Stimulated activated effector memory CD8-positive, alpha-beta T cell treated with anti-CD3 and anti-CD28 coated beads, Interleukin-12 subunit alpha, Interleukin-12 subunit beta, amount 100 ng/mL, for 72 hours (primary cell): ENCODE measurements around the gene COL19A1.
A peak's percentile ranks its signal among the peaks of the same experiment; 100 is the strongest.
"Not testable (repeated sequence)": the region's sequence is repeated elsewhere in the genome, so short reads cannot be mapped to it uniquely, and the experiment has no call there.

ENCODE experiments used
- ATAC-seq: fragments of 150-1000 bp; cut with Tn5 transposase; 2 replicates; pipeline ENCODE4 v1.10.0; 2021
- DNase-seq, 2 donors: peaks; one replicate each; pipeline ENCODE4 v3.0.0; 2021 to 2022; ENCODE audit warnings: low spot score in 2 of 2
- H3K27ac Mint-ChIP-seq: one replicate; pipeline ENCODE4 v1.8.0; 2022; ENCODE audit warnings: mild to moderate bottlenecking, mixed read lengths
- H3K36me3 Mint-ChIP-seq: one replicate; pipeline ENCODE4 v1.8.0; 2022; ENCODE audit warnings: mild to moderate bottlenecking, mixed read lengths
- H3K4me1 Mint-ChIP-seq: one replicate; pipeline ENCODE4 v1.8.0; 2022; ENCODE audit warnings: mixed read lengths
- H3K4me3 Mint-ChIP-seq: one replicate; pipeline ENCODE4 v1.8.0; 2022; ENCODE audit warnings: mild to moderate bottlenecking, mixed read lengths
- H3K9me3 Mint-ChIP-seq: one replicate; pipeline ENCODE4 v1.8.0; 2022; ENCODE audit warnings: mixed read lengths

COL19A1 gene

DNA sequence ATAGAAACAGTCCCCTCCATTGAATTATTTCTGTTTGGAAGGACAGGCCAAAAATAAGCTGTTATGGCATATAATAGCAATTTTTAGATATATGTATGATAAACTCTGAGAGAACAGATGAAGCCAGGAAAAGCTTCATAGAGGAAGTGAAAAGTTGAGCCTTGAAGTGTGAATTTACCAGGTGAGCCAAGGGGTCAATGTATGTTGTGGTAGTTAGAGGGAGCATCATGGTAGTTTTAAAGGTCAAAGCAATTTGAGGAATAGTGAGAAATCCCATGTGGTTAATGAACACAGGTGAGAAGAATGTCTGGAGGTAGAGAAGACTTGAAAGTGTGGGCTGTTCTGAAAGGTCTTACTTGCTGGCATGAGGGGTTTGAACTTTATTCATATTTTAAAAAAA is 47.0 kb downstream of the COL19A1 start:
- Mint-ChIP-seq H3K36me3 (no peaks in the 10 kb centered on the region), H3K4me1 (peaks cover 11% of the 10 kb centered on the region), H3K27ac (no peak overlapping the region), H3K4me3 (no peak overlapping the region), H3K9me3 (no peaks in the 10 kb centered on the region)
- ATAC-seq: no peak
- DNase-seq: no peak

DNA sequence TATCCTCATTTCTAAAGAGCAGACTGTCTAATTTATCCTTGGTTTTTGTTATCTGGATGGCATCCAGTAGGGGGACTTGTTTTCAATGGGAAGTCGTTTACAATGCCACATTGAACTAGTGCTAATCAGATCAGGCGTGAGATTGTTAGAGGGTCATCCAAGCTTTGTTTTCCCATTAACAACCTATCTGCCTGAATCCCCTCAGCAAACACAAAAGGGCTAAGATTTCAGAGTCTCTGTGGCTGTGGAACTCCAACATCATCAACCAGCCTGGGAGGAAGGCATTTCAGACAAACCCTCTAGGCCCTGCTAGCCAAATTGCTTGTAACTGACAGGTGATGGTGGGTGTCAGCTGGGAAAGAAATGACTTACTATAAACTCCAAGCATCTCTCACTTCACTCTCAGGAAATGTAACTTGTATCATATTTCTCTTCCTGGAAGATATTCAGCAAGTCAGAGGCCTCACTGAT is 47.7 kb downstream of the COL19A1 start:
- no peak for ATAC-seq
- no peak overlapping the region for H3K27ac Mint-ChIP-seq

DNA sequence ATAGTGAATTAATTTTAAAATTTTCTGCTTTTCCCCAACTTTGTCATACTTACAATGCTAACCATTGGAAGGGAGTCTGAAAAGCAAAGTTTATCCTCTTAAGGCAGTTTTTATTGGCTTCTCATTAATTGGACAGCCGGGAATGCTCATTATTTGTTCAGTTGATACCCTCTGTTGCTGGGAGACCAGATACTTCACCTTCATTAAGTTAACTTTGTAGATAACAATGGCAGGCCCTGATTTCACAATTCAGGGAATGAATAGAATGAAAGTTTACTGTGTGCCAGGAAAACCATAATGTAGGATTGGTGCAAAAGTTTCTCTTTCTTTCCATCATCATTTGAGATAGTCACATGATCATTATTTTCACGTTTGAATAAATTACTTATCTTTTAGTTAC is 49.0 kb downstream of the COL19A1 start:
- ATAC-seq: no peak

More for the DNA sequence above, 47.7 kb downstream of the COL19A1 start:
- Mint-ChIP-seq H3K36me3 (no peaks in the 10 kb centered on the region), H3K9me3 (no peaks in the 10 kb centered on the region), H3K4me1 (peaks cover 11% of the 10 kb centered on the region), H3K4me3 (no peak overlapping the region)
- no peak for DNase-seq

DNA sequence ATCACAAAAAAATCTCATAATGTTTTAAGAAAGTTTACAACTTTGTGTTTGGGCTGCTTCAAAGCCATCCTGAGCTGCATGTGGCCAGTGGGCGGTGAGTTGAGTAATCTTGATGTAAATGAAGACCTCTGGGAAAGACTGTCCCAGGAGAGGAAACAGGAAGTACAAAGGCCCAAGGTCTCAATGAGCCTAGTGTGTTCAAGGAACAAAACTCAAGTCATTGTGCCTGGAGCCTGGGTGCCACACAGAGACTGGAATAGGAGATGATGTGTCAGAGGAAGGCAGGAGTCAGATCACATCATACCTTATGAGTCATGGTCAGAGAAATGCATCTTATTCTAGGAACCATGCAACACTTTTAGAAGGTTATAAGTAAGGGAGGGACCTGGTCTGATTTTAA is 51.5 kb downstream of the COL19A1 start:
- no peaks in the 10 kb centered on the region for H3K36me3 Mint-ChIP-seq
- no peak overlapping the region for H3K4me3 Mint-ChIP-seq
- ATAC-seq: peak; percentile 96
- H3K9me3 Mint-ChIP-seq: no peaks in the 10 kb centered on the region
- no peak overlapping the region for H3K27ac Mint-ChIP-seq
- H3K4me1 Mint-ChIP-seq: peaks cover 11% of the 10 kb centered on the region
- DNase-seq: no peak

More for the DNA sequence above, 49.0 kb downstream of the COL19A1 start:
- Mint-ChIP-seq H3K36me3 (no peaks in the 10 kb centered on the region), H3K27ac (no peak overlapping the region), H3K4me3 (no peak overlapping the region), H3K9me3 (no peaks in the 10 kb centered on the region), H3K4me1 (peaks cover 11% of the 10 kb centered on the region)
- no peak for DNase-seq

DNA sequence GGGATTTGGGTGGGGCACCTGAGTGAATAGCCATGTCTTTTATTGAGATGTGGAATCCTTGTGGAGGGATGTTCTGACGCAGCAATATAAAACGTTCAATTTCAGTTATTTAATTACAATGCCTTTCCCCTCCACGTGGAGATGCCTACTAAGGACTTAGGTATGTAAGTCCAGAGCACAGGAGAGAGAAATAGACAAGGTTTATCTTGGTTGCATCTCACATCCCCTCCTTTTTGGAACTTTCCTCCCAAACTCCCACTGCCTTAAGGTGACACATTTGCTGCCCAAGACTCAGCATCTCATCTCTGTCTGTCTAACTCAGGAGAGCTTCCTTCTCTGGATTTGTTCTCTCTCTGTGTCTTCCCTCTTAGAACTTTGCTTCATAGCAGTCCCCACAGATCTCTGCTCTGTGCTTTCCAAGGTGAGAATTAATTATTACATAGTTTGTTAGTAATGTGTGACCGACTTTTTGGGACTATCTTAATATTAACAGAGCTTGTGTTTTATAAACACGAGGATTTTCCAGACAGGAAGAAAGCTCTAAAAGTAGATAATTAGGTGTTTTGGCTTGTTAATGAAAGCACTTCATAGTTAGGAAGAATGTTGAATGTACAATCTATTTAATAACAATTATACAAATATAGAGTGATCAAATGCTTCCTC is 52.6 kb downstream of the COL19A1 start:
- Mint-ChIP-seq H3K4me3 (no peak overlapping the region), H3K9me3 (no peaks in the 10 kb centered on the region), H3K27ac (no peak overlapping the region), H3K36me3 (no peaks in the 10 kb centered on the region), H3K4me1 (peaks cover 11% of the 10 kb centered on the region)
- DNase-seq: no peak
- ATAC-seq: no peak

DNA sequence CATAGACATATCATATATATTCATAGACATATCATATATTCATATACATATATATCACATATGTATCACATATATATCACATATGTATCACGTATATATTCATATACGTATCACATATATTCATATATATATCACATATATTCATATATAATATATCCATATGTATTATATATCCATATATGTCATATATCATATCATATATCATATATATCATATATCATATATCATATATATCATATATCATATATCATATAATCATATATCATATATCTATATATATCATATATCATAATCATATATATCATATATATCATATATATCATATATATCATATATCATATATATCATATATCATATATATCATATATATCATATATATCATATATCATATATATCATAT is 54.7 kb downstream of the COL19A1 start:
- peaks cover 11% of the 10 kb centered on the region for H3K4me1 Mint-ChIP-seq
- DNase-seq, H3K36me3 Mint-ChIP-seq, H3K27ac Mint-ChIP-seq, H3K4me3 Mint-ChIP-seq, ATAC-seq, H3K9me3 Mint-ChIP-seq: not testable (repeated sequence)

DNA sequence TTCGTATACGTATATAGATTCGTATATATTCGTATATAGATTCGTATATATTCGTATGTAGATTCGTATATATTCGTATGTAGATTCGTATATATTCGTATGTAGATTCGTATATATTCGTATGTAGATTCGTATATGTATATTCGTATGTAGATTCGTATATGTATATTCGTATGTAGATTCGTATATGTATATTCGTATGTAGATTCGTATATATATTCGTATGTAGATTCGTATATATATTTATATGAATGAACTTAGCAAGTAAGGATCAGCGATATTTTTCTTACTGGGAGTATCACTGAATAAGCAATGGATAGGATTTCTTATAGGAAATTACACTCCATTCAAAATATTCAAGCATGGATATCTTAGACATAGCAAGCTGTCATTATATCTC is 55.3 kb downstream of the COL19A1 start:
- ATAC-seq, DNase-seq, H3K36me3 Mint-ChIP-seq, H3K9me3 Mint-ChIP-seq, H3K4me3 Mint-ChIP-seq, H3K27ac Mint-ChIP-seq: not testable (repeated sequence)
- H3K4me1 Mint-ChIP-seq: peaks cover 11% of the 10 kb centered on the region

DNA sequence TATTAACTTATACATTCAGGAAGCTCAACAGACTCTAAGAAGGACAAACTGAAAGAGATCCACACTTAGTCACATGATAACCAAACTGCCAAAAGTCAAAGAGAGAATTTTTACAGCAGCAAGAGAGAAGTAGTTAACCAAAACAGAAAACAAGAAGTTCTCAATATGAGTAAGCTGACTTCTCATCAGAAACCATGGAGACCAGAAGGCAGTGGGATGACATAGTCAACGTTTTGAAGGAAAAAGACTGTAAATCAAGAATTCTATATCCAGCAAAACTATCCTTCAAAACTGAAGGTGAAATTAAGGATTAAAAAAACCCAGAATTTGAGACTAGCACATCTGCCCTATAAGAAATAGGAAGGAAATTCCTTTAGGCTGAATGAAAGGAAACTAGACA is 60.4 kb downstream of the COL19A1 start:
- H3K36me3 Mint-ChIP-seq: no peaks in the 10 kb centered on the region
- H3K9me3 Mint-ChIP-seq: peaks cover 6% of the 10 kb centered on the region
- no peak overlapping the region for H3K4me3 Mint-ChIP-seq
- H3K27ac Mint-ChIP-seq: no peak overlapping the region
- DNase-seq: no peak
- H3K4me1 Mint-ChIP-seq: no peaks in the 10 kb centered on the region
- ATAC-seq: no peak

DNA sequence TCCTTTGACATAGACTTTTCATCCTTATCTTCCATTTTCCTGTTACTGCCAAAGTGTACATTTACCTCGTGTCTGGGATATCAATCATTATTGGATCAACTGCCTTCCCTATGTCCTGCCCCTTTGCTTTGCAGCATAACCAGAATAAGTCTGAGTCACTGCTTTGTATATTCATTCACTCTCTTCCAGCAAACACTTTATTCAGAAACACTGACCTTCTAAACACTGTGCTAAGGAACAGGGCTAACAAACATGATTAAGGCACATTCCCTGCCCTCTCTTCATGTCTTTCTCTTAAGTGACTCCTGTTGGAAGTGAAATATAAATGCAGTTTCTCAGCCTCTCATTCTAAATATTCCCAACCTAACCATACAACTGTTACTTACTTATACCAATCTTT is 66.9 kb downstream of the COL19A1 start:
- Mint-ChIP-seq H3K4me3 (no peak overlapping the region), H3K36me3 (no peaks in the 10 kb centered on the region), H3K27ac (no peak overlapping the region), H3K4me1 (peaks cover 6% of the 10 kb centered on the region), H3K9me3 (no peaks in the 10 kb centered on the region)
- peak; percentile 37 for ATAC-seq
- DNase-seq: no peak

DNA sequence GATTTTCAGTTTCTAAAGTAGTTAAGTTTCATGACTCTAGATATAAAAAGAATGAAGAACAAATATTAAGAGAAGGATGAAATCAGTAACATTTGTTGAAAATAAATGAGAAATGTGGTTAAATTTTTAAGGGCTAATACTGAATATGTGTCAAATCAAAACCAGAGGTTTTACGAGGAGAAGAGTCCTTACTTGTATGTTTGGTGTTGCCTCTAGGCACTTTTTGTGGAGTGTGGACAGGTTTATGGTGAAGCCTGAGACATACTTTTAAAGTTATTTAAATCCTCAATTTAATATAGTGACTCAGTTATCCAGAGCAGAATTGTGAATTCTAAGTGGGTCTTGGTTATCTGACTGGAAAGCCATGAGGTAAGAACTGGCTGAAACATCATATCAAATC is 68.7 kb downstream of the COL19A1 start:
- DNase-seq (no peak), ATAC-seq (no peak)
- Mint-ChIP-seq H3K4me3 (no peak overlapping the region), H3K36me3 (no peaks in the 10 kb centered on the region), H3K27ac (no peak overlapping the region), H3K4me1 (peaks cover 6% of the 10 kb centered on the region), H3K9me3 (no peaks in the 10 kb centered on the region)

DNA sequence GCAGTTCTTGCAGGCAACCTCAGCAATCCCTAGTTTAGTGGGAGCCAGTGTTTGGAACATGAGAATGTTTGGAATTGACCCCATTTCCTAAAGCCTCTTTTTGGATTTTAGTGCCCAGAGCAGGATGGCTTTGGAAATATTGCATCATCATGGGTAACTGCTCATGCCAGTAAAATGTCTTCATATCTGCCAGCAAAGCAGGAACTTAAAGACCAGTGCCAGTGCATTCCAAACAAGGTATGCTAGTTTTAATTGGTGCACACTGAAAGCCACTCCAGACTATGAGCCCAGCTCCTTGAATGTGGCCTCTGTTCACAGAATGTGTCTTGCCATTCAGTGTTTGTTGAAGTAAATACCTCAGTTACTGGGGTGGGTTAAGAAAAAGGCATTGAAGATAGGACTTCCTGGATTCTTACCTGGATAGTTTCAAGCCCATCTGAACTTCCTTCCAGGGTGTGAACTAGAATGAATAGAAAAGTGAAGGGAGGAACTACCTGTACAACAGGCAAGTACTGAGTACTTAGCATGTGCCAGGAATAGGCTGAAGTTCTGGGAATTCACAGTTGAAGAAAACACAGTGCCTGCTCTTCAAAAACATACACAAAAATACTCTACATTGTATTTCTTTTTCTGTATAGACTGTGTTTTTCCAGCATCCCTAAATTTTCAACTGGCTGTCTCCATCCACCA is 70.5 kb downstream of the COL19A1 start:
- no peaks in the 10 kb centered on the region for H3K36me3 Mint-ChIP-seq
- no peaks in the 10 kb centered on the region for H3K9me3 Mint-ChIP-seq
- ATAC-seq: no peak
- H3K27ac Mint-ChIP-seq: no peak overlapping the region
- DNase-seq: no peak
- peaks cover 6% of the 10 kb centered on the region for H3K4me1 Mint-ChIP-seq
- H3K4me3 Mint-ChIP-seq: no peak overlapping the region

DNA sequence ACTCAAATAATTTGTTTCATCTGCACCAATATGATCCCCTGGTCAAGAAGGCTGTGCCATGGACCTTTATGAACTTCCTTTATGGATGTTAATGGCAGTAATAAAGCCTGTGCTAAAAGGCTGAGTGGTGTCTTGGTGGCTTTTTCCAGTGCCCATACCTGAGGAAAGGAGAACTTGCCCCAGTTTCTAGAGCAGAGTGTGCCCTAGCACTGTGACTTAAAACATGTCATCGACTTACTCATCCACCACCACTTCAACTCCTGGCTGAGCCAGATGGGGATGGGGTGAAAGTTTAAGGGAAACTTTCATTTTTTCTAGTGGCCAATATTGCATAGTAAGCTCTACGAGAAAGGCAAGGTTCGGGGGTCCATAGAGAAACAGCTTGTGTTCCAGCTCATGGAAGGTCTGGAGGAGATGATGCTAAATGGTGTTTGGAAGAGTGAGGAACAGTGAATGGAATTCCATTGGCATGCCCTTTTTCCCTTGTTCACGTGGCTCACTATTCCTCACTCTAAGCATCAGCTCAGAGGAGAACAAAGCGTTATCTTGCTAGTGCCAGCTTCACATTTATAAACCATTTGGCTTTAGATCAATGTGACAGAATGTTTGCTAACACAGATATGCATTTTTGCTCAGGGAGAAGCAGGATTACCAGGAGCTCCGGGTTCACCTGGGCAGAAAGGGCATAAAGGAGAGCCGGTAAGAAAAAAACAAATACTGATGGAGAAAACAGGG is 71.2 kb downstream of the COL19A1 start:
- DNase-seq (no peak), ATAC-seq (no peak)
- Mint-ChIP-seq H3K9me3 (no peaks in the 10 kb centered on the region), H3K36me3 (no peaks in the 10 kb centered on the region), H3K27ac (no peak overlapping the region), H3K4me1 (peaks cover 6% of the 10 kb centered on the region), H3K4me3 (no peak overlapping the region)

DNA sequence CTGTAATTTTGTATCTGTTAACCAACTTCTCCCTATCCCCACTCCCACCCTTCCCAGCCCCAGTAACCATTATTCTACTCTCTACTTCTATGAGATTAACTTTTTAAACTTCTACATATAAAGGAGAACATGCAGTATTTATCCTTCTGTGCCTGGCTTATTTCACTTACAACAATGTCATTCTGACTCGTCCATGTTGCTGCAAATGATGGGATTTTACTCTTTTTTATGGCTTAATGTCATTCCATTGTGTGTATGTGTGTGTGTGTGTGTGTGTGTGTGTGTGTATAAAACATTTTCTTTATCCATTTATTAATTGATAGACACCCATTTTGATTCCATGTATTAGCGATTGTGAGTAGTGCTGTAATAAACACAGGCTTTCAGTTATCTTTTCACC is 76.1 kb downstream of the COL19A1 start:
- no peaks in the 10 kb centered on the region for H3K9me3 Mint-ChIP-seq
- no peak for DNase-seq
- no peaks in the 10 kb centered on the region for H3K4me1 Mint-ChIP-seq
- H3K36me3 Mint-ChIP-seq: no peaks in the 10 kb centered on the region
- no peak overlapping the region for H3K27ac Mint-ChIP-seq
- H3K4me3 Mint-ChIP-seq: no peak overlapping the region
- ATAC-seq: no peak

DNA sequence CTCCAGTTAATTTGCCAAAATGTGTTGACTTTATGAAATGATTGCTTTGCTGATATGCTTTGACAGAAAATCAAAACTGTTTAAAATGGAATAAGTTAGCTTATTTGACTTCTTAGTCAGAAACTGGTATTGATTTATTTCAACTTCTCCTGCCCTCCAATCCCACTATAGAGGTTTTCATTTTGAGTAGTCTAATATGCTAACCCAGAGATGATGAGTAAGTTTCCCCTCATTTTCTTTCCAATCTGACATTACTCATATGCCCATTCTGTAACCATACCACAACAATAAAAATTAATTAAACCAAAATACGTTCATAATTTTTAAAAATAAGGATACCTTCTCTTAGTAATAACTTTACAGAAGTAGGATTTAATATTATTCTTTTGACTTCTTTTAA is 78.8 kb downstream of the COL19A1 start:
- no peak overlapping the region for H3K27ac Mint-ChIP-seq
- no peaks in the 10 kb centered on the region for H3K4me1 Mint-ChIP-seq
- H3K36me3 Mint-ChIP-seq: no peaks in the 10 kb centered on the region
- H3K9me3 Mint-ChIP-seq: no peaks in the 10 kb centered on the region
- peak; percentile 57 for ATAC-seq
- DNase-seq: no peak
- no peak overlapping the region for H3K4me3 Mint-ChIP-seq

DNA sequence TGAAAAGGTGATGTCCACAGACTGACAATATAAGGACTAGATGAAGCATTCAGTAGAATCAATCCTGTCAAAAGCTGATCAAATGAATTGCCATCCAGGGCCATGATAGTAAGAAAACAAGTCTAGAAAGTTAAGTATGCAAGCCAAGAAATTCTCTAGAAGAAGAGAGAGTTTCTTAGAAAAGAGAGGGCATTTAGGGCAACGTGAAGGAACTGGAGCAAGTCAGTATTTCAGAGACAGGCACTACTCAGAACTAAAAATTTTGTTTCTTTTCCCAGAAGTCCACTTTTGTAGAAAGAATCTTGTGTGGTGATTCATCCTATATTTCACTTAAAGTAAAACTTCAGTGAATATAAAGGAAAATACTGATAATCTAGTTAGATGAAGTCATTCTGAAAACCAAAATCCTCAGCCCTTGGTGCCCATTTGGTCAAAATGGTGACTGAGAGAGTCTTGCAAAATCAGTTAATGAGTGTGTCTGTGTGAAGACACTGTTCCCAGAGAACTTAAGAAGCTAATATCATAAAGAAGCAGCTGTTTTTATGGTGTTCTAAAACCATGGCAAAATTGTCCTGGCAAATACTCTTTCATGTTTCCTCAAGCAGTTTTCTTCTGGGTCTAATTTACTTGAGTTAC is 82.2 kb downstream of the COL19A1 start:
- H3K36me3 Mint-ChIP-seq: no peaks in the 10 kb centered on the region
- DNase-seq: no peak
- ATAC-seq: peak; percentile 68
- no peaks in the 10 kb centered on the region for H3K9me3 Mint-ChIP-seq
- no peak overlapping the region for H3K4me3 Mint-ChIP-seq
- H3K27ac Mint-ChIP-seq: no peak overlapping the region
- H3K4me1 Mint-ChIP-seq: no peaks in the 10 kb centered on the region
